22Rv1 (cell line): ENCODE data around the gene DOCK3.

Source experiments
- ZFX ChIP-seq: fragments of 450-650 bp; IDR thresholded peaks from 2 replicates; pipeline ENCODE4 v1.6.1; 2017; ENCODE audit warnings: antibody characterized with exemption, borderline replicate concordance
- TF ChIP-seq, protein P1 (sequence below): fragments of 450-650 bp; IDR thresholded peaks from 2 replicates; pipeline ENCODE4 v1.5.1; 2017; ENCODE audit warnings: mild to moderate bottlenecking

DNA sequence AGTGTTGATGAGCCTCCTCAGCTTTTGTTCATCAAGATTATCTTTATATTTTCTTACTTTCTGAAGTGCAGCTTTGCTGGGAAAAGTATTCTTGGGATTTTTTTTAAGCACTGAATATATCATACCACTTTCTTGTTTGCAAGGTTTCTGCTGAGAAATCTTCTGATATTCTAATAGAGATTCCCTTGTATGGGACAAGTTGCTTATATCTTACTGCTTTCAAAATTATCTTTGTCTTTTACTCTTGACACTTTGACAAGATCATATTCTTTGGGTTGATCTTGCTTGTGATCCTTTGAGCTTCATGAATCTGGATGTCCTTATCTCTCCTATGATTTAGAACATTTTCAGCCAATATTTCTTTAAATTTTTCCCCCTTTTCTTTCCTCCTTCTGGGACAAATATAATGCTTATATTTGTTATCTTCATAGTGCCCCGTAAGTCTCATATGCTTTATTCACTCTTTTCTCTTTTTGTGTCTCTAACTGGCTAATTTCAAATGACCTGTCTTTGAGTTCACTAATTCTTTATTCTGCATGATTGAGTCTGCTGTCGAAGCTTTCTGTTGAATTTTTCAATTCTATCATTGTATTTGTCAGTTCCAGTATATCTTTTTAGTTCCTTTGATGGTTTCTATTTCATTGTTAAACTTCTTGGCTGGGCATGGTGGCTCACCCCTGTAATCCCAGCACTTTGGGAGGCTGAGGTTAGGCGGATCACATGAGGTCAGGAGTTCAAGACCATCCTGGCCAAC lies 499.0 kb downstream of the DOCK3 start:
- TF ChIP-seq, protein P1, sequence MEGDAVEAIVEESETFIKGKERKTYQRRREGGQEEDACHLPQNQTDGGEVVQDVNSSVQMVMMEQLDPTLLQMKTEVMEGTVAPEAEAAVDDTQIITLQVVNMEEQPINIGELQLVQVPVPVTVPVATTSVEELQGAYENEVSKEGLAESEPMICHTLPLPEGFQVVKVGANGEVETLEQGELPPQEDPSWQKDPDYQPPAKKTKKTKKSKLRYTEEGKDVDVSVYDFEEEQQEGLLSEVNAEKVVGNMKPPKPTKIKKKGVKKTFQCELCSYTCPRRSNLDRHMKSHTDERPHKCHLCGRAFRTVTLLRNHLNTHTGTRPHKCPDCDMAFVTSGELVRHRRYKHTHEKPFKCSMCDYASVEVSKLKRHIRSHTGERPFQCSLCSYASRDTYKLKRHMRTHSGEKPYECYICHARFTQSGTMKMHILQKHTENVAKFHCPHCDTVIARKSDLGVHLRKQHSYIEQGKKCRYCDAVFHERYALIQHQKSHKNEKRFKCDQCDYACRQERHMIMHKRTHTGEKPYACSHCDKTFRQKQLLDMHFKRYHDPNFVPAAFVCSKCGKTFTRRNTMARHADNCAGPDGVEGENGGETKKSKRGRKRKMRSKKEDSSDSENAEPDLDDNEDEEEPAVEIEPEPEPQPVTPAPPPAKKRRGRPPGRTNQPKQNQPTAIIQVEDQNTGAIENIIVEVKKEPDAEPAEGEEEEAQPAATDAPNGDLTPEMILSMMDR, result no peak
- TF ChIP-seq ZFX, result no peak
